IPS-18a (cell line): ENCODE measurements around the gene PLA2G4B.

Source experiments
- H3K27ac ChIP-seq: one replicate; pipeline ENCODE4 v1.5.1; 2013; ENCODE audit warnings: low read length
- H3K27me3 ChIP-seq: one replicate; pipeline ENCODE4 v1.6.1; 2013; ENCODE audit warnings: mild to moderate bottlenecking, low read length; ENCODE audit not compliant: control insufficient read depth, insufficient read depth
- H3K36me3 ChIP-seq: one replicate; pipeline ENCODE4 v1.6.1; 2013; ENCODE audit warnings: low read depth, low read length; ENCODE audit not compliant: control insufficient read depth
- H3K4me1 ChIP-seq: one replicate; pipeline ENCODE4 v1.6.1; 2013; ENCODE audit warnings: low read depth, low read length; ENCODE audit not compliant: control insufficient read depth
- H3K4me3 ChIP-seq: one replicate; pipeline ENCODE4 v1.5.1; 2013; ENCODE audit warnings: low read length
- H3K9ac ChIP-seq: one replicate; pipeline ENCODE4 v1.6.1; 2013; ENCODE audit warnings: mild to moderate bottlenecking, low read length, moderate library complexity
- H3K9me3 ChIP-seq: one replicate; pipeline ENCODE4 v1.6.1; 2013; ENCODE audit warnings: low read depth, low read length; ENCODE audit not compliant: control insufficient read depth

The PLA2G4B gene

GRCh38 chr15:41838400-41838897, at the start of gene PLA2G4B:
PLA2G4B (plus strand) TSS chr15:41838847; CDS start chr15:41838914, 67 bp downstream.
- Histone ChIP-seq H3K9ac (no peak within 1 kb of the TSS), H3K27ac (no peak within 1 kb of the TSS), H3K9me3 (no peaks in the 10 kb centered on the region), H3K27me3 (no peaks in the 10 kb centered on the region), H3K4me1 (no peaks in the 10 kb centered on the region), H3K4me3 (no peak within 1 kb of the TSS), H3K36me3 (no peaks in the 10 kb centered on the region)

- Histone ChIP-seq H3K9me3 (no peaks in the 10 kb centered on the region), H3K36me3 (no peaks in the 10 kb centered on the region), H3K27ac (no peak overlapping the region), H3K27me3 (no peaks in the 10 kb centered on the region), H3K9ac (no peak overlapping the region), H3K4me3 (no peak overlapping the region), H3K4me1 (peaks cover 27% of the 10 kb centered on the region)
Measured at GRCh38 chr15:41789236-41789635, 49.4 kb upstream of the PLA2G4B start.

GRCh38 chr15:41789662-41790061, 49.0 kb upstream of the PLA2G4B start:
- Histone ChIP-seq H3K36me3 (no peaks in the 10 kb centered on the region), H3K27ac (no peak overlapping the region), H3K9ac (no peak overlapping the region), H3K9me3 (no peaks in the 10 kb centered on the region), H3K4me1 (peaks cover 27% of the 10 kb centered on the region), H3K4me3 (no peak overlapping the region), H3K27me3 (no peaks in the 10 kb centered on the region)

GRCh38 chr15:41790169-41790568, 48.5 kb upstream of the PLA2G4B start:
- Histone ChIP-seq H3K4me3 (no peak overlapping the region), H3K9ac (no peak overlapping the region), H3K27ac (no peak overlapping the region), H3K9me3 (no peaks in the 10 kb centered on the region), H3K27me3 (no peaks in the 10 kb centered on the region), H3K36me3 (no peaks in the 10 kb centered on the region), H3K4me1 (peaks cover 27% of the 10 kb centered on the region)

GRCh38 chr15:41790756-41791546, 47.7 kb upstream of the PLA2G4B start:
- Histone ChIP-seq H3K36me3 (no peaks in the 10 kb centered on the region), H3K27me3 (no peaks in the 10 kb centered on the region), H3K4me3 (no peak overlapping the region), H3K4me1 (peaks cover 27% of the 10 kb centered on the region), H3K9me3 (no peaks in the 10 kb centered on the region), H3K27ac (no peak overlapping the region), H3K9ac (no peak overlapping the region)

DNA sequence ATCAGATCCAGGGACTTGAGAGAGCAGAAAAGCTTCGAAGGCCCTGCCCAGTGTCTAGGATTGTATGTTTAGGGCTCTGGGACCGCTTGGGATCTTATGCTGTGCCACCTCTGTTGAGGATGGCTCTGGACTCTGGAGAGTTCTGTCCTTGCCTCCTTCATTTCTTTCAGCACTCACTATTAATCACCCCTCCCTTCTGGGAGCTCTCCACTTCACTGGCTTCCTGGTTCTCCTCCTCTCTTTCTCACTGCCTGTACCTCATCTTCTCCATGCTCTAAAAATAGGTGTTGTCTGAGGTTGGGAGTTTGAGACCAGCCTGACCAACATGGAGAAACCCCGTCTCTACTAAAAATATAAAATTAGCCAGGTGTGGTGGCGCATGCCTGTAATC, 47.1 kb upstream of the PLA2G4B start:
- no peaks in the 10 kb centered on the region for H3K27me3 ChIP-seq
- no peak overlapping the region for H3K9ac ChIP-seq
- H3K36me3 ChIP-seq = no peaks in the 10 kb centered on the region
- no peaks in the 10 kb centered on the region for H3K9me3 ChIP-seq
- H3K4me1 ChIP-seq = peaks cover 27% of the 10 kb centered on the region
- H3K4me3 ChIP-seq = no peak overlapping the region
- no peak overlapping the region for H3K27ac ChIP-seq

DNA sequence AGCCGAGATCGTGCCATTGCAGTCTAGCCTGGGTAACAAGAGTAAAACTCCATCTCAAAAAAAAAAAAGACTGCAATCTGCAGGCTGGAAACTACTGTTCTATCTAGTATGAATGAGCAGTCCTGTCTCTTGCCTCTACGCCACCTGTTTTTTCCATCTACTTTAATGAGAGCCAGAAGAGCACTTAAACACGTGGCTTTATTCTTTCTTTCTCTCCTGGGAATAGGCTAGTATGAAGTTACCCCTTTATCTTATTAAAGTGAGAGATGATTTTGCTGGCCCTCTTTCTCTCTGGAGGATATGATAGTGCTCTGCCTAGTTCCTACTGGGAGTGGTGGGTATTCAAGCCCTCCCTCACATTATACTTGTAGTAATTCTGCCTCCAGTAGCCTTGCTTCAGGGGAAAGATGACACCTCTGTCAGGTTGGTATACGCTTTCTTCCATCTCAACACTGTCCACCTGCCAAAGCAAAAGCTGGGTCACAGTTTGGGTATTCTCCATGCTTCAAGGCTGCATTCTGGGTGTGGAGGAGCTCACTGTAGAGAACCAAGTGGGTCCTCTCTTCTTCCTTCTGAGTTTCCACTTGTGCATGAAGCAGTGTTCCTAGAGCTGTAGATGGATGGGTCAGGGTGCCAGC, 46.5 kb upstream of the PLA2G4B start:
- Histone ChIP-seq H3K27ac (no peak overlapping the region), H3K4me3 (no peak overlapping the region), H3K9me3 (no peaks in the 10 kb centered on the region), H3K27me3 (no peaks in the 10 kb centered on the region), H3K9ac (no peak overlapping the region), H3K36me3 (no peaks in the 10 kb centered on the region), H3K4me1 (peaks cover 27% of the 10 kb centered on the region)

GRCh38 chr15:41794081-41794480, 44.6 kb upstream of the PLA2G4B start:
- Histone ChIP-seq H3K9me3 (no peaks in the 10 kb centered on the region), H3K27ac (no peak overlapping the region), H3K4me1 (peaks cover 24% of the 10 kb centered on the region)

DNA sequence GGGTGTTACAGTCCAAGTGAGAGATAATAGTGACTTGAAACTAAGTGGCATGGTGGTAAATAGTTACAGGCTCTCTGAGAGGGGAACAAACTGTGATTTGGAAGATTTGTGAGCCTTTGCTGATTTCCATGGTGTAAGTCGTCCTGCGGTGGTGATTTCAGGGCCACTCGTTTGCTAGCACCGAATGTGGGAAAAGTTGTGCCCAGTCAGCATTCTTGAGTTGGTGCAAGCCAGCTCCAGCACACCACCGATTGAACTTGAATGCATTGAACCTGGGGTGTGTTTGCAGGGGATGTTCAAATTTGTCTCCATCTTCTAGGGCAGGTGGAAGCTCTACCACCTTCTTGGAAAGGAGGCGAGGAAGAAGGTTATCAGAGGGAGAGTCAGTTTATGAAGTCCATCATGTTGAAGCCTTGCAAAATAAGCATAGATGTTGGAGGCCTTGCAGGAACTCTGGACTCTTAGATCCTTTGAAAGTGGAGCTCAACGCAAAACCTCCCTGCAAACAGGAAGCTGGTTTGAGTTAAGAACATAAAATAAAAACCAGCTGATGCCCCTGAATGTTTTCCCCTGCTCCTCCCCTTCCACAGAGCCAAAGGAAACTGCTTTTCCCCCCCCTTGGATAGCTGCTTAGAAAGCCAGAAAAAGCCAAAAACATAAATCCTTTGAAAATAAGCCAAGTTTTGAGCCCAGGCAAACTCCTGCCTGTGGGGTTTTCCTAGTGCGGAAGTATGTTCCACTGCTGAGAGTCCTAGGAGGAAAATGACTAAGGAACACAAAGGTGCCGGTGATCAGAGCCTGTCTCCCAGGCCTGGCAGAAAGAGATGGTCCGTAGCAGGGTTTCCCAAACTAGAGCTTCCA, 42.4 kb upstream of the PLA2G4B start:
- H3K9ac ChIP-seq = no peak overlapping the region
- no peaks in the 10 kb centered on the region for H3K9me3 ChIP-seq
- no peak overlapping the region for H3K4me3 ChIP-seq
- no peaks in the 10 kb centered on the region for H3K27me3 ChIP-seq
- no peaks in the 10 kb centered on the region for H3K36me3 ChIP-seq
- H3K27ac ChIP-seq = no peak overlapping the region
- H3K4me1 ChIP-seq = peaks cover 3% of the 10 kb centered on the region

More at GRCh38 chr15:41794081-41794480, 44.6 kb upstream of the PLA2G4B start:
- Histone ChIP-seq H3K9ac (no peak overlapping the region), H3K27me3 (no peaks in the 10 kb centered on the region), H3K4me3 (no peak overlapping the region), H3K36me3 (no peaks in the 10 kb centered on the region)

GRCh38 chr15:41797201-41797944, 41.3 kb upstream of the PLA2G4B start:
- no peak overlapping the region for H3K9ac ChIP-seq
- H3K27me3 ChIP-seq = no peaks in the 10 kb centered on the region
- H3K27ac ChIP-seq = no peak overlapping the region
- no peaks in the 10 kb centered on the region for H3K9me3 ChIP-seq
- H3K36me3 ChIP-seq = no peaks in the 10 kb centered on the region
- H3K4me1 ChIP-seq = no peaks in the 10 kb centered on the region
- no peak overlapping the region for H3K4me3 ChIP-seq
